ENCODE results near the gene CLHC1.
"Not testable (repeated sequence)": the region's sequence is repeated elsewhere in the genome, so short reads cannot be mapped to it uniquely, and the experiment has no call there.

The CLHC1 gene

DNA sequence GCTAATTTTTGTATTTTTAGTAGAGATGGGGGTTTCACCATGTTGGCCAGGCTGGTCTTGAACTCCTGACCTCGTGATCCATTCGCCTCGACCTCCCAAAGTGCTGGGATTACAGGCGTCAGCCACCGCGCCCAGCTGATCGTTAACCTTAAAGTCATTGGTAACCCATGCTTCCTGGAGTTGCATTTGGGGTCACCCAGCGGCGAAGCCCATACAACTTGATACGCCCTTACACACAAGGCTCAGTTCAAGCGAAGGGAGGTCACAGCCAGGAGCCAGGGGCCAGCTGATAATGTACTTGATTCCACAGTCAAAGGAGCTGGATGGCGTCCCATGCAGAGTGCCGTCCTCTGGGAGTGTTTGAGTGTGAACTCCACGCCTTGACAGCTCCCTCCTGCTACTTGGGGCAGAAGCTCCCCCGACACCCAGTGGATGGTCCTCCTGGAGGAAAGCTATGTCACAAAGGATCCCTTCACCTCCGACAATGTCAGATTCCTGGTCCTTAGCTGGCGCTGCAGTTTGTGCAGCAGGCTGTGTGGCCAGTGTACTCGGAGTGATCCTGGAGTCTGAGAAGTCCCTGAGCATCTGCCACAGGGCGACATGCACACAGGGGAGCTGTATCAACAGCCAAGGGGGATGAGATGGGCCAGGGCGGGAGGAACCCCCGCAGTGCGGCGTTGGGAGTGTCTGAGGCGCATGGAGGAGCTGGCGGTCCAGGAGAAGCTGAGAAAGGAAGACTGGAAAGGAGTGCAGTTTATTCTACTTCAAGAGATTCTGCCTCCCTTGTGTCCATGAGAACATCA lies 7.9 kb downstream of the CLHC1 start:
- TF ChIP-seq GATA1 (IDR thresholded peaks at IDR 0.05; ENCODE audit: low read depth, low read length) (no peak), POLR2A (IDR thresholded peaks at IDR 0.05; ENCODE audit: low read length) (no peak)
- peak; percentile 13 to 25 for DNase-seq

DNA sequence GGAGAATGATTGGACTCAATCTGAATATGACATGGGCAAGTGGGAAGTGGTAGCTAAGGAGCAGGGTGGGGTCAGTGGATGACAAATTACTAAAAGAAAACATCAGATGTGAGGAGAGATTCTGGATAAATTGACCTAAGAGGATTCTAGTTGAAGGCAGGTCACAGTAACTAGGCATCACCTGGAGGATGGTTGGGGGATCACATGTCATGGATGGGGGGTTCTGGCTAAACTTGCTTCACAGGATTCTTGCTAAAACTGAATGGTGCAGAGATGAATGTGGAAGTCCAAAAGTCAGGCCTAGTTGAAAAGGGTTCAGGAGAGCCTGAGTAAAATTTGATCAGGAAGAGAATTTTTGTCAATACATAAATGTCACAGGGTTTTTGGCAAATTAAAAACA lies 18.3 kb downstream of the CLHC1 start:
- TF ChIP-seq POLR2A (IDR thresholded peaks at IDR 0.05; ENCODE audit: low read length): no peak
- TF ChIP-seq GATA1 (IDR thresholded peaks at IDR 0.05; ENCODE audit: low read depth, low read length): no peak
- DNase-seq: no peak

DNA sequence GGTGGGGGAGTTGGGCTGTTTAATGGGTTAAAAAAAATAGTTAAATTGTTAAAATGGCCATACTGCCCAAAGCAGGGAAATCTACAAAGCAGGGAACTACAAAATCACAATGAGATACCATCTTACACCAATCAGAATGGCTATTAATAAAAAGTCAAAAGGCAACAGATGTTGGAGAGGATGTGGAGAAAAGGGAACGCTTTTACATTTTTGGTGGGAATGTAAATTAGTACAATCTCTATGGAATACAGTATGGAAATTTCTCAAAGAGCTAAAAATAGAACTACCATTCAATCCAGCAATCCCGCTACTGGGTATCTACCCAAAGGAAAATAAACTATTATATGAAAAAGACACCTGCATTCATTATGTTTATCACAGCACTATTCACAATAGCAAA lies 27.1 kb downstream of the CLHC1 start:
- TF ChIP-seq GATA1 (IDR thresholded peaks at IDR 0.05; ENCODE audit: low read depth, low read length) (no peak), POLR2A (IDR thresholded peaks at IDR 0.05; ENCODE audit: low read length) (no peak)

DNA sequence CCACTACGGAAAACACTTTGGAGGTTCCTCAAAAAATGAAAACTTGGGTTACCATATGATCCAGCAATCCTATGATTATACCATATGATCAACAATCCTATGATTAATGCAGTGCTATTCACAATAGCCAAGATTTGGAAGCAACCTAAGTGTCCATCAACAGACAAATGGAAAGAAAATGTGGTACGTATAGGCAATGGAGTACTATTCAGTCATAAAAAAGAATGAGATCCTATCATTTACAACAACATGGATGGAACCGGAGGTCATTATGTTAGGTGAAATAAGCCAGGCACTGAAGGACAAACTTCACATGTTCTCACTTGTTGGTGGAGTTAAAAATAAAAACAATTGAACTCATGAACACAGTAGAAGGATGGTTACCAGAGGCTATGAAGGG lies 27.6 kb downstream of the CLHC1 start:
- no peak for TF ChIP-seq GATA1 (IDR thresholded peaks at IDR 0.05; ENCODE audit: low read depth, low read length)
- no peak for DNase-seq

More for the DNA sequence above, 27.1 kb downstream of the CLHC1 start:
- no peak for DNase-seq

DNA sequence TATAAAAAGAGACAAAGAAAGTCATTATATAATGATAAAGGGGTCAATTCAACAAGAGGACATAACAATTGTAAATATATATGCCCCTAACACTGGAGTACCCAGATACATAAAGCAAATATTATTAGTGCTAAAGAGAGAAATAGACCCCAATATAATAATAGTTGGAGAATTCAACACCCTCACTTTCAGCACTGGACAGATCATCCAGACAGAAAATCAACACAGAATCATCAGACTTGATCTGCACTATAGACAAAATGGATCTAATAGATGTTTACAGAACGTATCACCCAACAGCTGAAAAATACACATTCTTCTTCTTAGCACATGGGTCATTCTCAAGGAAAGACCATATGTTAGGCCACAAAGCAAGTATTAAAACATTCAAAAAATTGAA lies 31.7 kb downstream of the CLHC1 start:
- TF ChIP-seq POLR2A (IDR thresholded peaks at IDR 0.05; ENCODE audit: low read length) (no peak), GATA1 (IDR thresholded peaks at IDR 0.05; ENCODE audit: low read depth, low read length) (no peak)
- DNase-seq: no peak

DNA sequence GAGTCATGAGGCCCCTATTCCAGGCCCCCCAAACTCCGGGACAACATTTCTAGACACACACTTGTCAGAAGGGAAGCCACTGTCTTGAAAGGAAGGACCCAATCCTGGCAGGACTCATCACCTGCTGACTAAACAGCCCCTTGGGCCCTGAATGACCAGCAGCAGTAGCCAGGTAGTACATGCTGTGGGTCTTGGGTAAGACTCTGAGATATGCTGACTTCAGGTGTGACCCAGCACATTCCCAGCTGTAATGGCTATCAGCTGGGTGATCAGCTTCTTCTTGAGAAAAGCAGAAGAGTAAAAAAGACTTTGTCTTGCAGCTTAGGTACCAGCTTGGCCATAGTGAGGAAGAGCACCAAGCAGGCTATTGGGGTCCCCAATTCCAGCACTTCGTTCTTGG lies 35.6 kb downstream of the CLHC1 start:
- TF ChIP-seq POLR2A (IDR thresholded peaks at IDR 0.05; ENCODE audit: low read length) (no peak), GATA1 (IDR thresholded peaks at IDR 0.05; ENCODE audit: low read depth, low read length) (no peak)
- no peak for DNase-seq

DNA sequence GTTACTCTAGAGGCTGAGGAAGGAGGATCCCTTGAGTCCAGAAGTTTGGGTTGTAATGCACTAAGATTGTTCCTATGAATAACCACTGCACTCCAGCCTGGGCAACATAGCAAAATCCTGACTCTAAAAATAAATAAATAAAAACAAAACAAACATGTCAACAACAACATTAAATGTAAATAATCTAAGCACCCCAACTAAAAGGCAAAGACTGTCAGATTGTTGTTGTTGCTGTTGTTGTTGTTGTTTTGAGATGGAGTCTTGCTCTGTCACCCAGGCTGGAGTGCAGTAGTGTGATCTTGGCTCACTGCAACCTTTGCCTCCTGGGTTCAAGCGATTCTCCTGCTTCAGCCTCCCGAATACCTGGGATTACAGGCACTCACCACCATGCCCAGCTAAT lies 40.2 kb downstream of the CLHC1 start:
- DNase-seq: not testable (repeated sequence)

DNA sequence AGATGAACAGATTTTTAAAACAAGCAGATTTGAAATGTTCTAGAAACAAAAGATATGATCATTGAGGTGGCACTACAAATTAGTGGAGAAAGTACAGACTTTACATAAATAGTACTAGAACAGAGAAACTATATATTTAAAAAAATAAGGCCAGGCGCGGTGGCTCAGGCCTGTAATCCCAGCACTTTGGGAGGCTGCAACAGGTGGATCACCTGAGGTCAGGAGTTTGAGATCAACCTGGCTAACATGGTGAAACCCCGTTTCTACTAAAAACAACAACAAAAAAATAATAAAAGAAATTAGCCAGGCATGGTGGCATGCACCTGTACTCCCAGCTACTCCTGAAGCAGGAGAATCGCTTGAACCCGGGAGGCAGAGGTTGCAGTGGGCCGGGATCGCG lies 45.3 kb downstream of the CLHC1 start:
- not testable (repeated sequence) for DNase-seq

DNA sequence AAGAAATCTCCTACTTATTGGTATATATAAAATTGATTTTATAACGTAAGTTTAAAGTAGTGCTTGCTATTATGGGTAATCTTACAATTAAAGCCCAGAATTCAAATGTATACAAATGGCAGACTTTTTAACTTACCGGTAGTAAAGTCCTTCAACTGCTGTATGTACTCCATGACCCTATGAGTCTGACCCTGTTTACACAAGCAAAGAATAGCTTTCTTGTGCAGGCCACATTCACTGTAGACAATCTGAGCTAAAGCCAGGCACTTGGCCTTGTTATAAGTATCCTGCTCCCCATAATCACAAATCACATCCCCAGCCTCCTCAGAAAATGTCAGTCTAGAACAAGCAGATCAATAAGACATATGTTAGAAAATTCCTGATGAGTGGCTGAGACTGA lies 51.7 kb downstream of the CLHC1 start:
- TF ChIP-seq GATA1 (IDR thresholded peaks at IDR 0.05; ENCODE audit: low read depth, low read length): no peak
- TF ChIP-seq POLR2A (IDR thresholded peaks at IDR 0.05; ENCODE audit: low read length): no peak
- no peak for DNase-seq

DNA sequence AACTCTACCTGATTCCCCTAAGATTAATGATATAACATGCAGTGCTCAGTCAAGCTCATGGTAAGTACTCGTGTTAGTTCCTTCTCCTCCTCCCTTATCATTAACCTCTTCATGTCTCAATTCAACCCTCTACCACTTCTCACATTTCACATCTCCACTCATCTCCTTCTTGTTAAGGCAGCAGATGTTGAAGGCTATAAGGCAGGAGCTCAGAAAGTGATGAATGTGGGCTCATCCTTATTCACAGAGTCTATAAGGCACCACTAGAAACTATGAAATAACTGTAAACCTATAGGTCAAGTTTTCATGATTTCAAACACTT lies 56.0 kb downstream of the CLHC1 start:
- no peak for TF ChIP-seq POLR2A (IDR thresholded peaks at IDR 0.05; ENCODE audit: low read length)
- no peak for TF ChIP-seq GATA1 (IDR thresholded peaks at IDR 0.05; ENCODE audit: low read depth, low read length)
- no peak for DNase-seq

DNA sequence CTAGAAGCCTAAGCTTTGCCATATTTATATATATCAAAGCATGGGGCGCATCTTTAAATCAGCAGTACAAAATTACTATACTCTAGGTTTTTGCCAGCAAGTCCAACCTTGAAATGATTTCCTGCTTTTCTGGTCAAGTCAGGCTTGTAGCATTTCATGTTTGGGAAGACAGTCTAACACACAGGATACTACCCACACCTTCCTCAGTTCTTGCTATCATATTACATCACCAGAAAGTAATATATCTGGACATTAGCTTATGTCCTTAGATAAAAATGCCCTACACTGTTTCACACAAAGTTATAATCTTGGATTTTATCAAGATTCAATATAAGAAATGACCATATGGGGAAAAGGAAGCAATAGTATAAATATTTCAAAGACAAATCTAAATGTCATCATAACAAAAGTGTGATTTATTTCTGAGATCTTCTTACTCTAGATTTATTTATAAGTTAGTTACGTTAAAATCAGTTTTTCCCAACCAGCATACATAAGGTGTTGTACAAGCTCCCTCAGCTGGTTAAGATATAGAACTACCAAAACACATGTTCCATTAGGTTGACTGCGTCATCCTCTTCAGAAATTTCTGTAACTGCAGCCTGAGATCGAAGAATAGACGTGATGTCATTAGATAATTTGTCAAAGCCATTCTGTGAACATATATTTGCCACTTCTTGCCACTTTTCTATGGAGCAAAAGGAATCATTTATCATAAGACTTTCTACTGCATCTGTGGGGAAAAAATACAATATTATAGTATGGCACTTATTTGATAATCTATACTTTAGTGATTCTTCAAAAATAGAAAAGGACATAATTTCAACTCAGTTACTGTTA lies 56.6 kb downstream of the CLHC1 start:
- peak; percentile 67 to 74 for DNase-seq
- TF ChIP-seq POLR2A (IDR thresholded peaks at IDR 0.05; ENCODE audit: low read length) (no peak), GATA1 (IDR thresholded peaks at IDR 0.05; ENCODE audit: low read depth, low read length) (no peak)

DNA sequence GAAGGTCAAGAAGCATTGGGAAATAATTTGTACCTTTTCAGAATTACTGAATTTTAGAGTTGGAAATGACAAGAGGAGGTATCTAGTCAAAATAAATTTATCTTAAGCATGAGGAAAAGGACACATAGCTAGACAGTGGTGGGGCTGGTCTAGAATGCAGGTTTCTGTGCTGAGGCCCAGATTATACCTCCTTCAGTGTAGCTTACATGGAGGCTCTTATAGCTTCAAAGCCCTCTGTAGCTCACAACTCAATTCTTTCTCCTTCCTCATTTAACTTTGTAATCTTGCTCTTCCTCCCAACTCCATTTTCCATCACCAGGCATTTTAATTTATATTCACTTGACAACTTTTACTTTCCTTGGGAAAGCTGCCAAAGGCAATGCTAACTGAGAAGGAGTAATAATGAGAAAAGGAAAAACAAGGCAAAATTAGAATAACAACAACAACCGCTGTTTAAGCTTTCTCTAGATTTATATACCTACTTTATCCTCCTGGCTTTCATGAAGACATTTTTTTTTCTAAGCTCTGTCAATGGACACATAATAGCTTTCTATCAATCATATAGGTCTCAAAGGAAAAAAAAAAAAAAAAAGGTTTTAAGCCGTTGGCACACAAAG lies 58.5 kb downstream of the CLHC1 start:
- no peak for DNase-seq
- TF ChIP-seq GATA1 (IDR thresholded peaks at IDR 0.05; ENCODE audit: low read depth, low read length) (no peak), POLR2A (IDR thresholded peaks at IDR 0.05; ENCODE audit: low read length) (no peak)

DNA sequence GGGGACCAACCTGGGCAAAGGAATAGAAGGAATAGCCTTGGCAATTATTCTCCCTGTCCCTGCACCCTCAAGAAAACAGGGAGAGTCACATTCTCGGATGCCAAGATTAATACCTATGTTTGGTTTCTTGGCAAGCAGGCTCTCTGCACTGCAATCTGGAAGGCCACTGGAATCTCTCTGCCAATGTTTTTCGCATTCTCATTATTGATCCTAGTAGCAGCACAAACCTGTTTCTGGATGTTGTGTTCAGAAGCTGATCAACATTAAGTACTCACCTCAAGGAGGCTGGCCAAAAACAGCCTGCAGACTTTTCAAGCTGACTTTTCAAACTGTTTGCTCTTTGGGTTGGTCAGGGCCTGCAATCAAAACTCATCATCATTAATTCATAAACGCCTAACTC lies 62.2 kb downstream of the CLHC1 start:
- TF ChIP-seq POLR2A (IDR thresholded peaks at IDR 0.05; ENCODE audit: low read length) (no peak), GATA1 (IDR thresholded peaks at IDR 0.05; ENCODE audit: low read depth, low read length) (no peak)
- no peak for DNase-seq

DNA sequence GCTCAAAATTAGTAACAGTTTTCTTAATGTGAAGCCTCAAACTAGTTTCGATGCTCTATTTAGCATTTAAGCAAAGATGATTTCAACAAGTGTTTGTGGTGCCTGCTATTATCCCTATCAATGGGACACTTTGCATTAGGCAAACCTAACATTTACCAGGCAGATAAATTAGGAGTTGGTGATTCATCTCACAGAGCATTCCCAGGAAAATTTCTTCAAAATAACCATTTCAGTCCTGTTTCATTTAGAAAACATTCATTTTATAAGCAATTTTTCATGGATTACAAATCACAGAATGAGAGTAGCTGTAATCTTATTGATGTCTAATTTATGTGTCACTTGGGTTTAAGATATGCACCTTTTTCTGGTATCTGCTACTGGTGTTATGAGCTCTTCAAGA lies 62.7 kb downstream of the CLHC1 start:
- DNase-seq: no peak
- no peak for TF ChIP-seq POLR2A (IDR thresholded peaks at IDR 0.05; ENCODE audit: low read length)
- no peak for TF ChIP-seq GATA1 (IDR thresholded peaks at IDR 0.05; ENCODE audit: low read depth, low read length)

All from erythroblast (primary cell).